Lung (tissue), 12 donors: Measurements from ENCODE around the gene SMOC1. TPM values are rescaled to one million over a fixed set of nuclear protein-coding genes. Genes with fewer than 3 reads are reported as not detected.

ENCODE experiments used
- ATAC-seq: fragments of 200-7000 bp; cut with Tn5 transposase; one replicate; pipeline ENCODE4 v1.9.1; 2020; ENCODE audit warnings: moderate number of reproducible peaks; ENCODE audit not compliant: insufficient read depth, low FRiP score
- DNase-seq, 3 donors: peaks; one replicate each; pipeline ENCODE4 v3.0.0-alpha.2; 2013 to 2017
- H3K27ac ChIP-seq, 2 donors: one replicate each; pipeline ENCODE4 v1.5.1; 2013; ENCODE audit warnings: mild to moderate bottlenecking in 2 of 2, moderate library complexity in 2 of 2, control low read depth in 1 of 2, inconsistent platforms in 1 of 2, low read depth in 1 of 2, low read length in 1 of 2
- H3K27me3 ChIP-seq, 3 donors: one replicate each; pipeline ENCODE4 v1.5.1; 2013; ENCODE audit warnings: low read length in 2 of 3; ENCODE audit not compliant: control insufficient read depth in 3 of 3, insufficient read depth in 3 of 3
- H3K36me3 ChIP-seq, 4 donors: one replicate each; pipeline ENCODE4 v1.5.1; 2013; ENCODE audit warnings: low read length in 4 of 4, mild to moderate bottlenecking in 1 of 4, moderate library complexity in 1 of 4; ENCODE audit not compliant: control insufficient read depth in 4 of 4, insufficient read depth in 4 of 4
- H3K4me1 ChIP-seq, 5 donors: one replicate each; pipeline ENCODE4 v1.5.1; 2013; ENCODE audit warnings: low read length in 5 of 5, mild to moderate bottlenecking in 2 of 5, moderate library complexity in 1 of 5; ENCODE audit not compliant: control insufficient read depth in 5 of 5, insufficient read depth in 5 of 5
- H3K4me3 ChIP-seq: one replicate; pipeline ENCODE4 v1.5.1; 2013; ENCODE audit warnings: mild to moderate bottlenecking, control low read depth, moderate library complexity
- H3K9ac ChIP-seq, 2 donors: one replicate each; pipeline ENCODE4 v1.5.1; 2013; ENCODE audit warnings: low read length in 2 of 2, control low read depth in 1 of 2; ENCODE audit not compliant: insufficient read depth in 1 of 2
- H3K9me3 ChIP-seq, 4 donors: one replicate each; pipeline ENCODE4 v1.5.1; 2013; ENCODE audit warnings: low read length in 3 of 4, mild to moderate bottlenecking in 1 of 4, moderate library complexity in 1 of 4; ENCODE audit not compliant: control insufficient read depth in 4 of 4, insufficient read depth in 3 of 4
- WGBS, 2 donors: extraction: QIAGEN DNeasy Blood & Tissue Kit; methylation state at CpG; one replicate each; pipeline ENCODE4 v1.1.7; 2013; 5-methylcytosine and 5-hydroxymethylcytosine counted together
- polyA plus RNA-seq, 2 donors: library from polyadenylated mRNA; stranded (reverse); fragments of 200-250 nt; gene quantifications; one replicate each; pipeline ENCODE4 v1.2.1, GENCODE V29; 2013
- total RNA-seq, 2 donors: library from RNA; depleted of rRNA in 1 of 2; stranded (reverse); fragments of >200 nt in 1 of 2; gene quantifications; one replicate each; pipeline ENCODE4 v1.2.1, GENCODE V29; 2014 to 2021
- TF ChIP-seq, protein P1 (sequence below): IDR thresholded peaks from 2 replicates; pipeline ENCODE4 v1.5.1; 2012; ENCODE audit warnings: mild to moderate bottlenecking; ENCODE audit errors: control extremely low read depth, extremely low read depth
- donor health status: control.
- donor health status: control.
- donor health status: Bipolar disorder and iron deficiency.
- donor health status: healthy.
- donor health status: DM: yes; HTN: yes; CAD: no.

The SMOC1 gene
- total and polyA plus RNA-seq, 4 donors = 0.52 to 1.9 (median 1.1) TPM

DNA sequence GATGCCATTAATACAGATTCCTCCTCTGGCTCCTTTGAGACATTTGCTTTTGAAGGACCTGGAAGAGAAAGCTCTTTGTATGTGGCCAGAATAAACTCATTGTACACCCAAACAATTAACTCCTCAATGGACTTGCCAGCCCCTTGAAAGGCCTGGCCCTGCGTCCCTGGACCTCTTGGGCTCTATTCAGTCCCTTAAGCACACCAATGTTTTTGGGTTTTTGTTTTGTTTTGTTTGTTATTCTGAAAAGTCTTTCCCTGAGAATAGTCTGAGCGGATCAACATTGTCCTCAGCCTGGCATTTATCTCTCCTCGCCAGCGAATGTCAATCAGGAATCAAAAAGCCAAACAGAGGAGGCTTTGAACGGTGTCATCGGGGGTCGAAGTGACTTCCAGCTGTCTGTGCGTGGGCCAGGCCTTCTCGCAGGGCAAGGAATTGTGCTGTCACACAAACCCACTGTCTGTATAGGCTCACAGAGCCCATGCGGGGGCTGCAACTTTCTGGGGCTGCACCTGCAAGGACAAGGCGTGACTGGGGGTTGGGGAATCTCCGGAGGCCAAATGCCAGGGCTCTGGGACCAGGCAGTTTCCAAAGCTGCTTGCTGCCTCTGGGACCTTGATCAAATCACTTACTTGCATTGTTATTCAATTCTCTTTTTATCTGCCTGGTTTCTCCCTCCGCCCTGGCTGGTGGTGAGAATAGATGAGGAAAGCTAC lies 108.3 kb downstream of the SMOC1 start:
- no peaks in the 10 kb centered on the region for H3K27me3 ChIP-seq
- TF ChIP-seq, protein P1, sequence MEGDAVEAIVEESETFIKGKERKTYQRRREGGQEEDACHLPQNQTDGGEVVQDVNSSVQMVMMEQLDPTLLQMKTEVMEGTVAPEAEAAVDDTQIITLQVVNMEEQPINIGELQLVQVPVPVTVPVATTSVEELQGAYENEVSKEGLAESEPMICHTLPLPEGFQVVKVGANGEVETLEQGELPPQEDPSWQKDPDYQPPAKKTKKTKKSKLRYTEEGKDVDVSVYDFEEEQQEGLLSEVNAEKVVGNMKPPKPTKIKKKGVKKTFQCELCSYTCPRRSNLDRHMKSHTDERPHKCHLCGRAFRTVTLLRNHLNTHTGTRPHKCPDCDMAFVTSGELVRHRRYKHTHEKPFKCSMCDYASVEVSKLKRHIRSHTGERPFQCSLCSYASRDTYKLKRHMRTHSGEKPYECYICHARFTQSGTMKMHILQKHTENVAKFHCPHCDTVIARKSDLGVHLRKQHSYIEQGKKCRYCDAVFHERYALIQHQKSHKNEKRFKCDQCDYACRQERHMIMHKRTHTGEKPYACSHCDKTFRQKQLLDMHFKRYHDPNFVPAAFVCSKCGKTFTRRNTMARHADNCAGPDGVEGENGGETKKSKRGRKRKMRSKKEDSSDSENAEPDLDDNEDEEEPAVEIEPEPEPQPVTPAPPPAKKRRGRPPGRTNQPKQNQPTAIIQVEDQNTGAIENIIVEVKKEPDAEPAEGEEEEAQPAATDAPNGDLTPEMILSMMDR = no peak
- no peaks in the 10 kb centered on the region for H3K36me3 ChIP-seq
- no peak overlapping the region for H3K27ac ChIP-seq
- H3K9ac ChIP-seq = no peak overlapping the region
- WGBS, 2 donors = 78 to 81% methylated on average over 13 of the region's 13 CpGs
- ATAC-seq (no peak), DNase-seq (no peak)
- H3K9me3 ChIP-seq = peaks cover 0 to 2% (median 0%) of the 10 kb centered on the region in 4 donors
- H3K4me3 ChIP-seq = no peak overlapping the region
- H3K4me1 ChIP-seq = no peaks in the 10 kb centered on the region

DNA sequence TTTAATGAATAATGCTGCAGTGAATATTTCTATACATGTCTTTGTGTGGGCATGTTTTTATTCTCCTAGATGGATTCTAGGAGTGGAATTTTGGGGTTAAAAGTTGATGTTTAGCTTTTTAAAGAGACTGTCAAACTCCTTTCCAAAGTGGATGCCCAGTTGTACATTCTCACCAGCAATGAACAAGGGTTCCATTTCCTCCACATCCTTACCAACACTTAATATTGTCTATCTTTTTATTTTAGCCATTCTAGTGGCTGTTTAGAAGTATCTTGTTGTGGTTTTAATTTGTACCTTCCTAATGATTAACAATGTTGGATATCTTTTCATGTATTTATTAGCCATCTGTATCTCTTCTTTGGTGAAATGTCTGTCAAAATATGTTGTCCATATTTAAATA lies 109.8 kb downstream of the SMOC1 start:
- Histone ChIP-seq H3K36me3 (no peaks in the 10 kb centered on the region), H3K4me3 (no peak overlapping the region), H3K27me3 (no peaks in the 10 kb centered on the region), H3K27ac (no peak overlapping the region), H3K9me3 (peaks cover 0 to 4% (median 0%) of the 10 kb centered on the region in 4 donors), H3K9ac (no peak overlapping the region), H3K4me1 (no peaks in the 10 kb centered on the region)
- DNase-seq (no peak), ATAC-seq (no peak)
- TF ChIP-seq, protein P1 = no peak

DNA sequence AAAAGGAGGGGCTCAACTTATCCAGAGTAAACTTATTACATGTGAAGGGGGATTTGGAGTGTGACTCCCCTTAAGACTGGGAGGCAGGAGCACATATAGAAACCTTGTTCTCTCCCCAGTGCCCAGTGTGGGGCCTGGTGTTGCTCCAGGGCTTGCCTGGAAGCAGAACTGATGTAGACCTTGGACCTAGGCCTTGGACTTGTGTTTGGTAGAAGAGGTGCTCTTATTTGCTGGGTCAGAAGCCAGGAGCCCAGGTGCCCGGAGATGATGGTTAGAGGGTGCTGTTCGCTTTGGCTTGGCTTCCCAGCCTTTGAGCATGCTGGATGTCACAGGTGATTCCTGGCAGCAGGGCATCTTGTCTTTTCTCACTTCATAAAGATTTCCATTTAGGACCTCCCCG lies 110.4 kb downstream of the SMOC1 start:
- no peaks in the 10 kb centered on the region for H3K27me3 ChIP-seq
- ATAC-seq = no peak
- H3K36me3 ChIP-seq = no peaks in the 10 kb centered on the region
- H3K4me1 ChIP-seq = no peaks in the 10 kb centered on the region
- TF ChIP-seq, protein P1 = no peak
- no peak overlapping the region for H3K27ac ChIP-seq
- H3K4me3 ChIP-seq = no peak overlapping the region
- H3K9me3 ChIP-seq = peaks cover 0 to 4% (median 0%) of the 10 kb centered on the region in 4 donors
- WGBS, 2 donors = 73 to 79% methylated on average over 3 of the region's 3 CpGs
- no peak for DNase-seq
- no peak overlapping the region for H3K9ac ChIP-seq

DNA sequence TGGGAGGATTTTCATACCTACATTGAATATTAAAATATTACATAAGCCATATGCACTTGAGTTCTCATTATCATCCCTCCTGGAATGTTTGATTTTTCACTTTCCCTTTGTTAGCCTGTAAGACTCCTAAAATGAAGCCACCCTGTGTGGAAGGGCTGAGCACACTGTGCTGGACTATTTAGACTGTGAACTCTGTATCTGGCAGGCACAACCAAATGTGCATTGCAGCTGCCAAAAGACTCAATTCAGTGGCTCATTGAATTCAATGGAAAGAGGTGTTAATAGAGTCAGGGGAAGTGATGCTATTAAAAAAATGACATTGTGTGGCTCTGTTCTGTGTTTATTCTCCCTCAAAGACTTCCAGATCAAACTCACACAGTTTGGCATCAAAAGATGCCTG lies 111.1 kb downstream of the SMOC1 start:
- no peak overlapping the region for H3K4me3 ChIP-seq
- no peak overlapping the region for H3K27ac ChIP-seq
- H3K27me3 ChIP-seq = no peaks in the 10 kb centered on the region
- H3K36me3 ChIP-seq = no peaks in the 10 kb centered on the region
- no peak overlapping the region for H3K9ac ChIP-seq
- DNase-seq (peak in 2 of 3 donors; percentile 6 to 13), ATAC-seq (no peak)
- TF ChIP-seq, protein P1 = no peak
- H3K4me1 ChIP-seq = no peaks in the 10 kb centered on the region
- H3K9me3 ChIP-seq = peaks cover 0 to 4% (median 0%) of the 10 kb centered on the region in 4 donors
